IPS-18a (cell line): ENCODE measurements around the gene GID4.

Experiments used
- H3K27ac ChIP-seq: one replicate; pipeline ENCODE4 v1.5.1; 2013; ENCODE audit warnings: low read length
- H3K27me3 ChIP-seq: one replicate; pipeline ENCODE4 v1.6.1; 2013; ENCODE audit warnings: mild to moderate bottlenecking, low read length; ENCODE audit not compliant: control insufficient read depth, insufficient read depth
- H3K36me3 ChIP-seq: one replicate; pipeline ENCODE4 v1.6.1; 2013; ENCODE audit warnings: low read depth, low read length; ENCODE audit not compliant: control insufficient read depth
- H3K4me1 ChIP-seq: one replicate; pipeline ENCODE4 v1.6.1; 2013; ENCODE audit warnings: low read depth, low read length; ENCODE audit not compliant: control insufficient read depth
- H3K4me3 ChIP-seq: one replicate; pipeline ENCODE4 v1.5.1; 2013; ENCODE audit warnings: low read length
- H3K9ac ChIP-seq: one replicate; pipeline ENCODE4 v1.6.1; 2013; ENCODE audit warnings: mild to moderate bottlenecking, low read length, moderate library complexity
- H3K9me3 ChIP-seq: one replicate; pipeline ENCODE4 v1.6.1; 2013; ENCODE audit warnings: low read depth, low read length; ENCODE audit not compliant: control insufficient read depth

The GID4 gene

GRCh38 chr17:18004345-18004744, 34.9 kb upstream of the GID4 start:
- no peak overlapping the region for H3K9ac ChIP-seq
- no peaks in the 10 kb centered on the region for H3K4me1 ChIP-seq
- H3K4me3 ChIP-seq = no peak overlapping the region
- H3K27me3 ChIP-seq = no peaks in the 10 kb centered on the region
- no peaks in the 10 kb centered on the region for H3K9me3 ChIP-seq
- no peaks in the 10 kb centered on the region for H3K36me3 ChIP-seq
- no peak overlapping the region for H3K27ac ChIP-seq

- no peak overlapping the region for H3K9ac ChIP-seq
- no peaks in the 10 kb centered on the region for H3K9me3 ChIP-seq
- H3K27me3 ChIP-seq = no peaks in the 10 kb centered on the region
- no peak overlapping the region for H3K27ac ChIP-seq
- H3K4me3 ChIP-seq = no peak overlapping the region
- no peaks in the 10 kb centered on the region for H3K4me1 ChIP-seq
- no peaks in the 10 kb centered on the region for H3K36me3 ChIP-seq
Measured at GRCh38 chr17:18004884-18005305, 34.3 kb upstream of the GID4 start.

GRCh38 chr17:18005496-18005895, 33.7 kb upstream of the GID4 start:
- Histone ChIP-seq H3K9me3 (no peaks in the 10 kb centered on the region), H3K4me1 (no peaks in the 10 kb centered on the region), H3K9ac (no peak overlapping the region), H3K27me3 (no peaks in the 10 kb centered on the region), H3K27ac (no peak overlapping the region), H3K4me3 (no peak overlapping the region), H3K36me3 (no peaks in the 10 kb centered on the region)

GRCh38 chr17:18006495-18007239, 32.5 kb upstream of the GID4 start:
- no peak overlapping the region for H3K4me3 ChIP-seq
- no peak overlapping the region for H3K27ac ChIP-seq
- H3K27me3 ChIP-seq = no peaks in the 10 kb centered on the region
- H3K9me3 ChIP-seq = no peaks in the 10 kb centered on the region
- no peaks in the 10 kb centered on the region for H3K4me1 ChIP-seq
- no peak overlapping the region for H3K9ac ChIP-seq
- no peaks in the 10 kb centered on the region for H3K36me3 ChIP-seq

- Histone ChIP-seq H3K9me3 (no peaks in the 10 kb centered on the region), H3K4me1 (no peaks in the 10 kb centered on the region), H3K27ac (no peak overlapping the region), H3K4me3 (no peak overlapping the region), H3K27me3 (no peaks in the 10 kb centered on the region), H3K36me3 (no peaks in the 10 kb centered on the region), H3K9ac (no peak overlapping the region)
Measured at GRCh38 chr17:18008496-18009268, 30.5 kb upstream of the GID4 start.

- H3K4me3 ChIP-seq = no peak overlapping the region
- H3K4me1 ChIP-seq = no peaks in the 10 kb centered on the region
- no peaks in the 10 kb centered on the region for H3K27me3 ChIP-seq
- no peak overlapping the region for H3K9ac ChIP-seq
- H3K36me3 ChIP-seq = no peaks in the 10 kb centered on the region
- no peak overlapping the region for H3K27ac ChIP-seq
- no peaks in the 10 kb centered on the region for H3K9me3 ChIP-seq
Measured at GRCh38 chr17:18009609-18010420, 29.4 kb upstream of the GID4 start.

- Histone ChIP-seq H3K9me3 (no peaks in the 10 kb centered on the region), H3K4me3 (no peak overlapping the region), H3K27ac (no peak overlapping the region), H3K27me3 (no peaks in the 10 kb centered on the region), H3K4me1 (no peaks in the 10 kb centered on the region), H3K36me3 (no peaks in the 10 kb centered on the region), H3K9ac (no peak overlapping the region)
Measured at GRCh38 chr17:18011286-18011685, 27.9 kb upstream of the GID4 start.

- no peak overlapping the region for H3K4me3 ChIP-seq
- no peaks in the 10 kb centered on the region for H3K4me1 ChIP-seq
- H3K27ac ChIP-seq = no peak overlapping the region
- no peaks in the 10 kb centered on the region for H3K27me3 ChIP-seq
- H3K9me3 ChIP-seq = no peaks in the 10 kb centered on the region
- H3K9ac ChIP-seq = no peak overlapping the region
- no peaks in the 10 kb centered on the region for H3K36me3 ChIP-seq
Measured at GRCh38 chr17:18014006-18014405, 25.2 kb upstream of the GID4 start.

GRCh38 chr17:18015593-18015992, 23.6 kb upstream of the GID4 start:
- Histone ChIP-seq H3K9ac (no peak overlapping the region), H3K4me1 (peaks cover 4% of the 10 kb centered on the region), H3K27me3 (no peaks in the 10 kb centered on the region), H3K36me3 (no peaks in the 10 kb centered on the region), H3K9me3 (no peaks in the 10 kb centered on the region), H3K4me3 (no peak overlapping the region), H3K27ac (no peak overlapping the region)

GRCh38 chr17:18016426-18016825, 22.8 kb upstream of the GID4 start:
- Histone ChIP-seq H3K4me1 (peaks cover 4% of the 10 kb centered on the region), H3K36me3 (no peaks in the 10 kb centered on the region), H3K9ac (no peak overlapping the region), H3K27me3 (no peaks in the 10 kb centered on the region), H3K4me3 (no peak overlapping the region), H3K27ac (no peak overlapping the region), H3K9me3 (no peaks in the 10 kb centered on the region)

GRCh38 chr17:18017958-18018357, 21.2 kb upstream of the GID4 start:
- H3K27ac ChIP-seq = no peak overlapping the region
- H3K4me3 ChIP-seq = no peak overlapping the region
- H3K9me3 ChIP-seq = no peaks in the 10 kb centered on the region
- no peaks in the 10 kb centered on the region for H3K27me3 ChIP-seq
- H3K4me1 ChIP-seq = peaks cover 4% of the 10 kb centered on the region
- H3K9ac ChIP-seq = no peak overlapping the region
- no peaks in the 10 kb centered on the region for H3K36me3 ChIP-seq
